Neural crest cell (in vitro differentiated cells): ENCODE measurements around the gene NMNAT2. TPM values are rescaled to one million over a fixed set of nuclear protein-coding genes. Genes with fewer than 3 reads are reported as not detected.

Source experiments
- DNase-seq: peaks from one replicate; pipeline ENCODE4 v3.0.0; 2021; ENCODE audit warnings: low read depth, mixed read lengths, low spot score
- H3K27ac Mint-ChIP-seq: one replicate; pipeline ENCODE4 v1.8.0; 2021; ENCODE audit warnings: mild to moderate bottlenecking, mixed read lengths; ENCODE audit not compliant: unreplicated experiment
- H3K27me3 Mint-ChIP-seq: 2 replicates; pipeline ENCODE4 v1.8.0; 2021; ENCODE audit warnings: low read depth, mild to moderate bottlenecking, mixed read lengths
- H3K36me3 Mint-ChIP-seq: 2 replicates; pipeline ENCODE4 v1.8.0; 2021; ENCODE audit warnings: low read depth, mild to moderate bottlenecking, mixed read lengths
- H3K4me1 Mint-ChIP-seq: 2 replicates; pipeline ENCODE4 v1.8.0; 2021; ENCODE audit warnings: mixed read lengths
- H3K4me3 Mint-ChIP-seq: one replicate; pipeline ENCODE4 v1.8.0; 2021; ENCODE audit warnings: mild to moderate bottlenecking, mixed read lengths
- H3K9me3 Mint-ChIP-seq: 2 replicates; pipeline ENCODE4 v1.8.0; 2021; ENCODE audit warnings: mixed read lengths
- CTCF ChIP-seq: fragments of 200-600 bp; sonication (generic); conservative IDR thresholded peaks from 2 replicates; pipeline ENCODE4 v1.5.0; 2021; ENCODE audit warnings: antibody characterized with exemption, mild to moderate bottlenecking
- total RNA-seq: library from RNA; stranded (reverse); gene quantifications from 2 replicates; pipeline ENCODE4 v1.2.1, GENCODE V29; 2021

Gene NMNAT2
- total RNA-seq, 1 donor from 2014 or later, result 4.5 TPM

GRCh38 chr1:183203094-183203493, 215.1 kb downstream of the NMNAT2 start:
- no peak for TF ChIP-seq CTCF
- H3K36me3 Mint-ChIP-seq, result no peaks in the 10 kb centered on the region
- no peaks in the 10 kb centered on the region for H3K27me3 Mint-ChIP-seq
- no peak for DNase-seq
- peaks cover 12% of the 10 kb centered on the region for H3K4me1 Mint-ChIP-seq
- H3K27ac Mint-ChIP-seq, result no peak overlapping the region
- no peaks in the 10 kb centered on the region for H3K9me3 Mint-ChIP-seq
- no peak overlapping the region for H3K4me3 Mint-ChIP-seq

GRCh38 chr1:183200451-183200850, 217.7 kb downstream of the NMNAT2 start:
- no peak for TF ChIP-seq CTCF
- no peak overlapping the region for H3K4me3 Mint-ChIP-seq
- no peaks in the 10 kb centered on the region for H3K9me3 Mint-ChIP-seq
- H3K27ac Mint-ChIP-seq, result no peak overlapping the region
- peaks cover 12% of the 10 kb centered on the region for H3K4me1 Mint-ChIP-seq
- no peak for DNase-seq
- H3K36me3 Mint-ChIP-seq, result no peaks in the 10 kb centered on the region
- no peaks in the 10 kb centered on the region for H3K27me3 Mint-ChIP-seq

- Mint-ChIP-seq H3K27ac (no peak overlapping the region), H3K4me3 (no peak overlapping the region), H3K27me3 (no peaks in the 10 kb centered on the region), H3K9me3 (no peaks in the 10 kb centered on the region), H3K4me1 (peaks cover 12% of the 10 kb centered on the region), H3K36me3 (no peaks in the 10 kb centered on the region)
- TF ChIP-seq CTCF, result no peak
- no peak for DNase-seq
These were observed 218.9 kb downstream of the NMNAT2 start for GRCh38 chr1:183199304-183199703.

GRCh38 chr1:183198463-183198862, 219.7 kb downstream of the NMNAT2 start:
- Mint-ChIP-seq H3K36me3 (no peaks in the 10 kb centered on the region), H3K27ac (no peak overlapping the region), H3K4me3 (no peak overlapping the region), H3K27me3 (no peaks in the 10 kb centered on the region), H3K9me3 (no peaks in the 10 kb centered on the region), H3K4me1 (peaks cover 12% of the 10 kb centered on the region)
- DNase-seq, result no peak
- TF ChIP-seq CTCF, result no peak

Other genes with a start within 250 kb of the NMNAT2 start
- not detected in 2 replicates for gene LAMC2, start 232.1 kb downstream of the NMNAT2 start, total RNA-seq
- gene SMG7, start 54.1 kb upstream of the NMNAT2 start, total RNA-seq, result 72.4 and 80.3 TPM in 2 replicates
- not detected in 2 replicates for gene NCF2, start 172.1 kb upstream of the NMNAT2 start, total RNA-seq
- gene ARPC5, start 217.4 kb upstream of the NMNAT2 start, total RNA-seq, result 87.0 and 94.6 TPM in 2 replicates
- not detected in 2 replicates for gene APOBEC4, start 234.9 kb upstream of the NMNAT2 start, total RNA-seq